HEK293T (cell line): Measurements from ENCODE around the gene TBC1D22A.

Experiments used
- ARNT ChIP-seq: fragments of 450-650 bp; IDR thresholded peaks from 2 replicates; pipeline ENCODE4 v1.6.1; 2017; ENCODE audit warnings: mild to moderate bottlenecking
- BHLHE40 ChIP-seq: fragments of 450-650 bp; IDR thresholded peaks from 2 replicates; pipeline ENCODE4 v1.6.1; 2016; ENCODE audit warnings: mild to moderate bottlenecking, moderate library complexity, borderline replicate concordance
- CTBP1 ChIP-seq: fragments of 450-650 bp; IDR thresholded peaks from 2 replicates; pipeline ENCODE4 v1.6.1; 2016; ENCODE audit warnings: borderline replicate concordance
- ELF4 ChIP-seq: fragments of 450-650 bp; IDR thresholded peaks from 2 replicates; pipeline ENCODE4 v1.6.1; 2017; ENCODE audit warnings: antibody characterized with exemption
- FOXA1 ChIP-seq: fragments of 450-650 bp; IDR thresholded peaks from 2 replicates; pipeline ENCODE4 v1.6.1; 2016; ENCODE audit warnings: mild to moderate bottlenecking
- FOXK2 ChIP-seq: fragments of 450-650 bp; IDR thresholded peaks from 2 replicates; pipeline ENCODE4 v1.6.1; 2016; ENCODE audit warnings: mild to moderate bottlenecking
- FOXM1 ChIP-seq: fragments of 450-650 bp; IDR thresholded peaks from 2 replicates; pipeline ENCODE4 v1.6.1; 2017; ENCODE audit warnings: mild to moderate bottlenecking, borderline replicate concordance
- HDGF ChIP-seq: fragments of 450-650 bp; IDR thresholded peaks from 2 replicates; pipeline ENCODE4 v1.6.1; 2017; ENCODE audit warnings: antibody characterized with exemption, borderline replicate concordance
- L3MBTL2 ChIP-seq: fragments of 450-650 bp; conservative IDR thresholded peaks from 2 replicates; pipeline ENCODE4 v1.6.1; 2016; ENCODE audit warnings: mild to moderate bottlenecking
- SP1 ChIP-seq: fragments of 450-650 bp; IDR thresholded peaks from 2 replicates; pipeline ENCODE4 v1.6.1; 2017
- SUZ12 ChIP-seq: fragments of 450-650 bp; IDR thresholded peaks from 2 replicates; pipeline ENCODE4 v1.6.1; 2016; ENCODE audit warnings: mild to moderate bottlenecking
- TARDBP ChIP-seq: fragments of 450-650 bp; IDR thresholded peaks from 2 replicates; pipeline ENCODE4 v1.6.1; 2016

GRCh38 chr22:46791201-46791731, 28.8 kb downstream of the TBC1D22A start:
- TF ChIP-seq FOXM1 (no peak), ARNT (no peak), L3MBTL2 (no peak), ELF4 (no peak), SP1 (no peak), FOXK2 (no peak), CTBP1 (no peak), HDGF (no peak), BHLHE40 (no peak), TARDBP (no peak), SUZ12 (no peak), FOXA1 (no peak)
